ENCODE measurements around the gene CCDC183. TPM values are rescaled to one million over a fixed set of nuclear protein-coding genes. Genes with fewer than 3 reads are reported as not detected.

Gene CCDC183
- total and polyA plus RNA-seq, 4 donors, result 0.45 to 0.58 (median 0.48) TPM

DNA sequence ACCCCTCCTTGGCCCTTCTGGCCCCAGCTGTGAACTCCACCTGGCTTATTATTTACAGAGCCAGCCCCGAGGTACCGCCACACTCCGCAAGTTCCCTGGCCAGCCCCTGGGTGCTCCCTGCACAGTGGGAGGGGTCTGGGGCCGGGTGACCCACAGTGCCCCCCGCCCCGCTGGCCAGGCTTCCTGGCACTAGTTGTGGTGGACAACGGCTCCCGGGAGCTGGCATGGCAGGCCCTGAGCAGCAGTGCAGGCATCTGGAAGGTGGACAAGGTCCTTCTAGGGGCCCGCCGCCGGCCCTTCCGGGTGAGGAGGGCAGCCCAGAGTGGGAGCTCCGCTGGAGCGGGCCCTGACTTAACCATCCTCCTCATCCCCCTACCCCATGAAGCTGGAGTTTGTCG lies 59.9 kb downstream of the CCDC183 start:
- Histone ChIP-seq H3K27me3 (ENCODE audit: control insufficient read depth in 1 of 2, insufficient read depth in 2 of 2, low read length in 1 of 2) (no peaks in the 10 kb centered on the region), H3K27ac (ENCODE audit: low read depth in 1 of 2, low read length in 2 of 2) (no peak overlapping the region), H3K36me3 (ENCODE audit: control insufficient read depth in 1 of 2, insufficient read depth in 2 of 2, low read length in 1 of 2) (no peaks in the 10 kb centered on the region), H3K4me3 (ENCODE audit: low read length in 2 of 2) (no peak overlapping the region), H3K9me3 (ENCODE audit: control insufficient read depth, low read length) (no peaks in the 10 kb centered on the region), H3K4me1 (ENCODE audit: control insufficient read depth in 1 of 2, insufficient read depth in 2 of 2, low read length in 2 of 2) (no peaks in the 10 kb centered on the region)
- ATAC-seq (ENCODE audit: low FRiP score) (no peak), DNase-seq (no peak)
- intact Hi-C loops (cut with DNase I), result no loop called here
- WGBS, 2 donors, result 67 to 69% methylated on average over 15 of the region's 15 CpGs

- Histone ChIP-seq H3K9me3 (ENCODE audit: control insufficient read depth, low read length) (no peaks in the 10 kb centered on the region), H3K4me1 (ENCODE audit: control insufficient read depth in 1 of 2, insufficient read depth in 2 of 2, low read length in 2 of 2) (no peaks in the 10 kb centered on the region), H3K36me3 (ENCODE audit: control insufficient read depth in 1 of 2, insufficient read depth in 2 of 2, low read length in 1 of 2) (no peaks in the 10 kb centered on the region), H3K4me3 (ENCODE audit: low read length in 2 of 2) (no peak overlapping the region), H3K27me3 (ENCODE audit: control insufficient read depth in 1 of 2, insufficient read depth in 2 of 2, low read length in 1 of 2) (no peaks in the 10 kb centered on the region), H3K27ac (ENCODE audit: low read depth in 1 of 2, low read length in 2 of 2) (no peak overlapping the region)
- ATAC-seq (ENCODE audit: low FRiP score) (no peak), DNase-seq (no peak)
- intact Hi-C loops (cut with DNase I), result no loop called here
- WGBS, 2 donors, result 85% methylated on average over 14 of the region's 14 CpGs
These were observed 60.5 kb downstream of the CCDC183 start for GRCh38 chr9:136856541-136857141.

DNA sequence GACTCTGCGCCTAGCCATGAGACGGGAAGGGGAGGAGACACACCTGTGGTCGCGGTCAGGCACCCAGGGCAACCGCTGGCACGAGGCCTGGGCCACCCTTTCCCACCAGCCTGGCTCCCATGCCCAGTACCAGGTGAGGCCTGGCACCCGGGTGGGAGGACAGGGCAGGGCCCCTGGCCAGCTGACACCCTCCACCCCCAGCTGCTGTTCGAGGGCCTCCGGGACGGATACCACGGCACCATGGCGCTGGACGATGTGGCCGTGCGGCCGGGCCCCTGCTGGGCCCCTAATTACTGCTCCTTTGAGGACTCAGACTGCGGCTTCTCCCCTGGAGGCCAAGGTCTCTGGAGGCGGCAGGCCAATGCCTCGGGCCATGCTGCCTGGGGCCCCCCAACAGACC lies 61.0 kb downstream of the CCDC183 start:
- DNase-seq, result no peak
- H3K27me3 ChIP-seq (ENCODE audit: control insufficient read depth in 1 of 2, insufficient read depth in 2 of 2, low read length in 1 of 2), result no peaks in the 10 kb centered on the region
- ATAC-seq (ENCODE audit: low FRiP score), result no peak
- no peaks in the 10 kb centered on the region for H3K4me1 ChIP-seq (ENCODE audit: control insufficient read depth in 1 of 2, insufficient read depth in 2 of 2, low read length in 2 of 2)
- no peak overlapping the region for H3K4me3 ChIP-seq (ENCODE audit: low read length in 2 of 2)
- WGBS, 2 donors, result 87 to 90% methylated on average over 19 of the region's 19 CpGs
- H3K36me3 ChIP-seq (ENCODE audit: control insufficient read depth in 1 of 2, insufficient read depth in 2 of 2, low read length in 1 of 2), result no peaks in the 10 kb centered on the region
- intact Hi-C loops (cut with DNase I), result no loop called here
- H3K27ac ChIP-seq (ENCODE audit: low read depth in 1 of 2, low read length in 2 of 2), result no peak overlapping the region
- H3K9me3 ChIP-seq (ENCODE audit: control insufficient read depth, low read length), result no peaks in the 10 kb centered on the region

Small RNA genes within 50 kb of the gene (microRNA-seq; reads per million reads assigned to microRNA genes)
- 0 reads per million in 2 donors for gene MIR4292
- gene MIR6722, result 0 to 3.0 reads per million in 2 donors

Other genes with a start within 250 kb of the CCDC183 start
- 100 to 1,000 TPM in 1 of 2 donors, 10 to 100 TPM in 1; 78.6 to 308 TPM for gene EGFL7, start 133.4 kb upstream of the CCDC183 start, total RNA-seq
- gene EGFL7, start 133.4 kb upstream of the CCDC183 start, polyA plus RNA-seq, result 10 to 100 TPM; 13.1 to 32.0 TPM
- 10 to 100 TPM; 26.9 to 31.5 TPM for gene AGPAT2, start 108.9 kb upstream of the CCDC183 start, total RNA-seq
- gene AGPAT2, start 108.9 kb upstream of the CCDC183 start, polyA plus RNA-seq, result 10 to 100 TPM; 49.5 to 64.9 TPM
- gene DIPK1B, start 83.8 kb upstream of the CCDC183 start, total RNA-seq, result 10 to 100 TPM in 1 of 2 donors, 1 to 10 TPM in 1; 7.3 to 13.6 TPM
- gene DIPK1B, start 83.8 kb upstream of the CCDC183 start, polyA plus RNA-seq, result 1 to 10 TPM; 1.1 to 4.8 TPM
- 10 to 100 TPM; 11.4 to 13.4 TPM for gene LCN10, start 53.4 kb upstream of the CCDC183 start, total RNA-seq
- gene LCN10, start 53.4 kb upstream of the CCDC183 start, polyA plus RNA-seq, result 1 to 10 TPM in 1 of 2 donors, under 1 TPM in 1; 0.25 to 2.1 TPM
- 10 to 100 TPM; 17.4 to 24.2 TPM for gene LCN6, start 47.8 kb upstream of the CCDC183 start, total RNA-seq
- 1 to 10 TPM in 1 of 2 donors, not detected in 1; 2.5 TPM for gene LCN6, start 47.8 kb upstream of the CCDC183 start, polyA plus RNA-seq
- not detected for gene LCN8, start 38.1 kb upstream of the CCDC183 start, total RNA-seq
- gene LCN8, start 38.1 kb upstream of the CCDC183 start, polyA plus RNA-seq, result under 1 TPM in 1 of 2 donors, not detected in 1; 0.10 TPM
- gene LCN15, start 31.8 kb upstream of the CCDC183 start, total RNA-seq, result not detected
- under 1 TPM in 1 of 2 donors, not detected in 1; 0.88 TPM for gene LCN15, start 31.8 kb upstream of the CCDC183 start, polyA plus RNA-seq
- 10 to 100 TPM; 26.6 to 27.0 TPM for gene TMEM141, start 5.0 kb upstream of the CCDC183 start, total RNA-seq
- 10 to 100 TPM; 57.0 to 95.8 TPM for gene TMEM141, start 5.0 kb upstream of the CCDC183 start, polyA plus RNA-seq
- 10 to 100 TPM; 47.2 to 52.0 TPM for gene RABL6, start 11.6 kb downstream of the CCDC183 start, total RNA-seq
- gene RABL6, start 11.6 kb downstream of the CCDC183 start, polyA plus RNA-seq, result 10 to 100 TPM; 31.3 to 76.1 TPM
- 1 to 10 TPM; 6.1 to 6.2 TPM for gene AJM1, start 46.1 kb downstream of the CCDC183 start, total RNA-seq
- 10 to 100 TPM in 1 of 2 donors, under 1 TPM in 1; 0.63 to 26.9 TPM for gene AJM1, start 46.1 kb downstream of the CCDC183 start, polyA plus RNA-seq
- 10 to 100 TPM; 65.6 to 84.1 TPM for gene PHPT1, start 53.1 kb downstream of the CCDC183 start, total RNA-seq
- 100 to 1,000 TPM; 129 to 165 TPM for gene PHPT1, start 53.1 kb downstream of the CCDC183 start, polyA plus RNA-seq
- gene MAMDC4, start 56.0 kb downstream of the CCDC183 start, total RNA-seq, result 1 to 10 TPM; 2.4 to 5.0 TPM
- 10 to 100 TPM in 1 of 2 donors, 1 to 10 TPM in 1; 2.6 to 19.0 TPM for gene MAMDC4, start 56.0 kb downstream of the CCDC183 start, polyA plus RNA-seq
- gene EDF1, start 70.0 kb downstream of the CCDC183 start, total RNA-seq, result 100 to 1,000 TPM; 193 to 223 TPM
- 100 to 1,000 TPM; 421 to 505 TPM for gene EDF1, start 70.0 kb downstream of the CCDC183 start, polyA plus RNA-seq
- 10 to 100 TPM in 1 of 2 donors, 1 to 10 TPM in 1; 9.1 to 22.1 TPM for gene TRAF2, start 90.2 kb downstream of the CCDC183 start, total RNA-seq
- 10 to 100 TPM in 1 of 2 donors, 1 to 10 TPM in 1; 4.8 to 14.0 TPM for gene TRAF2, start 90.2 kb downstream of the CCDC183 start, polyA plus RNA-seq
- 100 to 1,000 TPM in 1 of 2 donors, 10 to 100 TPM in 1; 92.5 to 107 TPM for gene FBXW5, start 148.4 kb downstream of the CCDC183 start, total RNA-seq
- 100 to 1,000 TPM; 111 to 191 TPM for gene FBXW5, start 148.4 kb downstream of the CCDC183 start, polyA plus RNA-seq
- 1 to 10 TPM in 1 of 2 donors, under 1 TPM in 1; 0.90 to 1.1 TPM for gene C8G, start 148.9 kb downstream of the CCDC183 start, total RNA-seq
- gene C8G, start 148.9 kb downstream of the CCDC183 start, polyA plus RNA-seq, result 1 to 10 TPM; 1.8 to 3.1 TPM
- 1 to 10 TPM in 1 of 2 donors, under 1 TPM in 1; 0.71 to 1.6 TPM for gene LCN12, start 155.9 kb downstream of the CCDC183 start, total RNA-seq
- 1 to 10 TPM in 1 of 2 donors, not detected in 1; 3.3 TPM for gene LCN12, start 155.9 kb downstream of the CCDC183 start, polyA plus RNA-seq
- 100 to 1,000 TPM; 128 to 145 TPM for gene PTGDS, start 181.2 kb downstream of the CCDC183 start, total RNA-seq
- 10 to 100 TPM; 12.2 to 13.9 TPM for gene PTGDS, start 181.2 kb downstream of the CCDC183 start, polyA plus RNA-seq
- gene LCNL1, start 186.7 kb downstream of the CCDC183 start, total RNA-seq, result 1 to 10 TPM in 1 of 2 donors, under 1 TPM in 1; 0.36 to 1.1 TPM
- under 1 TPM in 1 of 2 donors, not detected in 1; 0.15 TPM for gene LCNL1, start 186.7 kb downstream of the CCDC183 start, polyA plus RNA-seq
- gene PAXX, start 196.1 kb downstream of the CCDC183 start, total RNA-seq, result 10 to 100 TPM; 27.8 to 42.0 TPM
- 100 to 1,000 TPM in 1 of 2 donors, 10 to 100 TPM in 1; 39.9 to 192 TPM for gene PAXX, start 196.1 kb downstream of the CCDC183 start, polyA plus RNA-seq
- gene CLIC3, start 200.2 kb downstream of the CCDC183 start, total RNA-seq, result 1 to 10 TPM; 3.8 to 7.0 TPM
- 1 to 10 TPM; 1.6 to 6.7 TPM for gene CLIC3, start 200.2 kb downstream of the CCDC183 start, polyA plus RNA-seq
- 10 to 100 TPM; 27.3 to 60.0 TPM for gene ABCA2, start 231.9 kb downstream of the CCDC183 start, total RNA-seq
- gene ABCA2, start 231.9 kb downstream of the CCDC183 start, polyA plus RNA-seq, result 10 to 100 TPM in 1 of 2 donors, 1 to 10 TPM in 1; 9.0 to 48.1 TPM
- gene FUT7, start 235.8 kb downstream of the CCDC183 start, total RNA-seq, result under 1 TPM; 0.27 to 0.68 TPM
- gene FUT7, start 235.8 kb downstream of the CCDC183 start, polyA plus RNA-seq, result not detected
- 100 to 1,000 TPM in 1 of 2 donors, 10 to 100 TPM in 1; 99.3 to 217 TPM for gene NPDC1, start 249.8 kb downstream of the CCDC183 start, total RNA-seq
- 100 to 1,000 TPM in 1 of 2 donors, 10 to 100 TPM in 1; 26.5 to 190 TPM for gene NPDC1, start 249.8 kb downstream of the CCDC183 start, polyA plus RNA-seq

All from aorta (tissue), 5 donors.